Breast epithelium (tissue), 4 donors: ENCODE data around the gene AIG1. TPM values are rescaled to one million over a fixed set of nuclear protein-coding genes. Genes with fewer than 3 reads are reported as not detected.

Source experiments
- DNase-seq, 2 donors: peaks; one replicate each; pipeline ENCODE4 v3.0.0-alpha.2; 2019; ENCODE audit warnings: low spot score in 2 of 2
- H3K27ac ChIP-seq, 2 donors: fragments of 200-600 bp; sonication (generic) in 1 of 2; one replicate each; pipeline ENCODE4 v1.5.1; 2016 to 2019; ENCODE audit warnings: mild to moderate bottlenecking in 1 of 2
- H3K27me3 ChIP-seq, 2 donors: fragments of 200-600 bp; sonication (generic) in 1 of 2; one replicate each; pipeline versions ENCODE4 v1.5.1 to v1.6.0; 2017 to 2019; ENCODE audit warnings: control low read depth in 1 of 2, mild to moderate bottlenecking in 1 of 2
- H3K36me3 ChIP-seq: fragments of 200-600 bp; one replicate; pipeline ENCODE4 v1.5.1; 2019
- H3K4me1 ChIP-seq, 2 donors: fragments of 200-600 bp; sonication (generic); one replicate each; pipeline ENCODE4 v1.5.1; 2016 to 2019; ENCODE audit warnings: control low read depth in 1 of 2
- H3K4me3 ChIP-seq, 3 donors: fragments of 200-600 bp; sonication (generic); 1 replicate in 2 of 3; 2 replicates in 1 of 3; pipeline ENCODE4 v1.5.1; 2016 to 2019; ENCODE audit warnings: mild to moderate bottlenecking in 3 of 3, moderate library complexity in 2 of 3
- H3K9me3 ChIP-seq, 2 donors: fragments of 200-600 bp; sonication (generic) in 1 of 2; one replicate each; pipeline ENCODE4 v1.5.1; 2016 to 2019; ENCODE audit warnings: control low read depth in 1 of 2
- POLR2A ChIP-seq: fragments of 450-650 bp; IDR thresholded peaks from one replicate; pipeline ENCODE4 v1.6.1; 2016; ENCODE audit warnings: antibody characterized with exemption, mild to moderate bottlenecking, moderate library complexity
- POLR2AphosphoS5 ChIP-seq, 3 donors: sonication (generic); formaldehyde crosslinking; IDR thresholded peaks; one replicate each; pipeline ENCODE4 v1.6.1; 2017; ENCODE audit warnings: antibody characterized with exemption in 3 of 3
- intact Hi-C: fragments of 100-400 bp; cut with DNase I; formaldehyde crosslinking; loops from one replicate; pipeline ENCODE4 v1.15.1; 2023; ENCODE audit warnings: low total_unique reads
- total RNA-seq, 3 donors: library from RNA; depleted of rRNA; stranded (reverse); fragments of >200 nt; gene quantifications; one replicate each; pipeline ENCODE4 v1.1.0, GENCODE V29; 2016
- TF ChIP-seq, protein P1 (sequence below), 3 donors: fragments of 450-650 bp; IDR thresholded peaks; one replicate each; pipeline ENCODE4 v1.5.1; 2016 to 2017; ENCODE audit warnings: antibody characterized with exemption in 3 of 3, mild to moderate bottlenecking in 3 of 3, moderate library complexity in 3 of 3

AIG1 gene
- total RNA-seq, 3 donors from 2014 or later, result 43.0 to 53.6 (median 44.2) TPM

DNA sequence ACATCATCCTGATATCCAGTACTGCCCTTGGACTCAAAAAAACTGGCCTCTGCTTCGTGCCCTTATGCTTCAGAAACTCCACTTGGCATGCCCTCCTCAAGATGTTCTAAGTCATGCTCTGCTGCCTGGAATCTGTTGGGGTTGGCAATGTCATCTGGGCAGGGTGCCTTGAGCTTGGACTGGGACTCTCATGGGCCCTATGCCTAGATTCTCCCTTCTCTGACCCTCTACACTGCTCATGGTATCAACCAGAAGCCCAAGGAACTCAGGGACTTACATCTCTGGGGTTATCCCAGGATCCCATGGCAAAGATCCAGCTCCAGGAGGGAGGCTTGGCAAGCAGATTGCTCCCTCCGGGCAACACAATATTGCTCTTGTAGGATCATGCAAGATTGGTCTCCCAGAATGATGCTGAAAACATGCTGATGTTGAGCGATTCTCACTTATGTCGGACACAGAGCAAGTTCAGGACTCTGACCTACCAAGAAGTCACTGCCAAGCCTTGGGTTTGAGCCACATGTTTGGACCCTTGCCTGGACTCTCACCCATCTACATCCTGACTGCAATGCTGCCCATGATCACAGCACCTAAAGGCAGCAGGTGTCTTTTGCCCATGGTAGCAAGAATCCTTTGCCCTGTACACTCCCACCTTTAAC lies 301.0 kb downstream of the AIG1 start:
- H3K9me3 ChIP-seq, result no peaks in the 10 kb centered on the region
- no peak for DNase-seq
- no peaks in the 10 kb centered on the region for H3K4me1 ChIP-seq
- intact Hi-C loops, result no loop called here
- H3K36me3 ChIP-seq, result no peaks in the 10 kb centered on the region
- no peak overlapping the region for H3K27ac ChIP-seq
- H3K27me3 ChIP-seq, result no peaks in the 10 kb centered on the region
- TF ChIP-seq POLR2AphosphoS5 (IDR thresholded peaks at IDR 0.05) (no peak), POLR2A (no peak)
- TF ChIP-seq, protein P1, sequence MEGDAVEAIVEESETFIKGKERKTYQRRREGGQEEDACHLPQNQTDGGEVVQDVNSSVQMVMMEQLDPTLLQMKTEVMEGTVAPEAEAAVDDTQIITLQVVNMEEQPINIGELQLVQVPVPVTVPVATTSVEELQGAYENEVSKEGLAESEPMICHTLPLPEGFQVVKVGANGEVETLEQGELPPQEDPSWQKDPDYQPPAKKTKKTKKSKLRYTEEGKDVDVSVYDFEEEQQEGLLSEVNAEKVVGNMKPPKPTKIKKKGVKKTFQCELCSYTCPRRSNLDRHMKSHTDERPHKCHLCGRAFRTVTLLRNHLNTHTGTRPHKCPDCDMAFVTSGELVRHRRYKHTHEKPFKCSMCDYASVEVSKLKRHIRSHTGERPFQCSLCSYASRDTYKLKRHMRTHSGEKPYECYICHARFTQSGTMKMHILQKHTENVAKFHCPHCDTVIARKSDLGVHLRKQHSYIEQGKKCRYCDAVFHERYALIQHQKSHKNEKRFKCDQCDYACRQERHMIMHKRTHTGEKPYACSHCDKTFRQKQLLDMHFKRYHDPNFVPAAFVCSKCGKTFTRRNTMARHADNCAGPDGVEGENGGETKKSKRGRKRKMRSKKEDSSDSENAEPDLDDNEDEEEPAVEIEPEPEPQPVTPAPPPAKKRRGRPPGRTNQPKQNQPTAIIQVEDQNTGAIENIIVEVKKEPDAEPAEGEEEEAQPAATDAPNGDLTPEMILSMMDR (IDR thresholded peaks at IDR 0.05), result no peak
- H3K4me3 ChIP-seq, result no peak overlapping the region

DNA sequence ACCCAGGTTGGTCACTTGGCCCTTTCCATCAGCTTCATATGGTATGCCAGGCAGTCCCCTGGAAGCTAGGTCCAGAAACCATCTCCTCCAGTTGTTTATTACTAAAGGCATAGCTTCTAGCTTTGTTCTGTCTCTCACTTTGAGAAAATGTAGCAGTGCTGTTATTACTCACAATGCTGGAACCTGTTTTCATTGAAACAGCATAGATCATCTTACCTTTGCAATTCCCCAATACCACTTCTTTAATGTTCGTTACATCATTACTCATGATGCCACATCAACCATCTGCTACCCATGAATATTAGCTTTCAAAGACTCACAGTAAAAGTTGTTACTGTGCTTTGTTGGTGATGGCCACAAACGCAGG lies 301.5 kb downstream of the AIG1 start:
- intact Hi-C loops, result no loop called here
- H3K4me3 ChIP-seq, result no peak overlapping the region
- H3K27me3 ChIP-seq, result no peaks in the 10 kb centered on the region
- TF ChIP-seq POLR2AphosphoS5 (IDR thresholded peaks at IDR 0.05) (no peak), POLR2A (no peak)
- TF ChIP-seq, protein P1 (IDR thresholded peaks at IDR 0.05), result no peak
- no peak overlapping the region for H3K27ac ChIP-seq
- no peaks in the 10 kb centered on the region for H3K36me3 ChIP-seq
- no peaks in the 10 kb centered on the region for H3K4me1 ChIP-seq
- H3K9me3 ChIP-seq, result no peaks in the 10 kb centered on the region
- DNase-seq, result no peak

DNA sequence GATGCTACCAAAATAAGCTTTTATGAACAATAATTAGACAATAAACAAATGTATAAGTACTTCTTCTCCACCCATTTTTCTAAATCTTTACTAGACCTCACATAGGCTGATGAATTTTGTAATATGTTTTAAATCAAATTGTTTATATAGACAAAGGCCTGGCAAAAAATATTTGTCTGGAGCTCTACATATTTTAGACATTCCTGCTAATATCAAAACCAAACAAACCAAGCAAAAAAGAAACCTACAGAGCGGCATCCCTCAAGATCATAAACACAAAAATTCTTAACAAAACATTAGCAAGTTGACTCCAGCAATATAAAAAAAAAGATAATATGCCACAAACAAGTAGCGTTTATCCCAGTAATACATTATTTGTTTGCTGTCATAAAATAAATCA lies 302.6 kb downstream of the AIG1 start:
- no peaks in the 10 kb centered on the region for H3K27me3 ChIP-seq
- no peak for DNase-seq
- TF ChIP-seq, protein P1 (IDR thresholded peaks at IDR 0.05), result no peak
- TF ChIP-seq POLR2A, result no peak
- no peak for TF ChIP-seq POLR2AphosphoS5 (IDR thresholded peaks at IDR 0.05)
- H3K27ac ChIP-seq, result no peak overlapping the region
- intact Hi-C loops, result no loop called here
- no peak overlapping the region for H3K4me3 ChIP-seq
- no peaks in the 10 kb centered on the region for H3K36me3 ChIP-seq
- no peaks in the 10 kb centered on the region for H3K9me3 ChIP-seq
- H3K4me1 ChIP-seq, result no peaks in the 10 kb centered on the region

DNA sequence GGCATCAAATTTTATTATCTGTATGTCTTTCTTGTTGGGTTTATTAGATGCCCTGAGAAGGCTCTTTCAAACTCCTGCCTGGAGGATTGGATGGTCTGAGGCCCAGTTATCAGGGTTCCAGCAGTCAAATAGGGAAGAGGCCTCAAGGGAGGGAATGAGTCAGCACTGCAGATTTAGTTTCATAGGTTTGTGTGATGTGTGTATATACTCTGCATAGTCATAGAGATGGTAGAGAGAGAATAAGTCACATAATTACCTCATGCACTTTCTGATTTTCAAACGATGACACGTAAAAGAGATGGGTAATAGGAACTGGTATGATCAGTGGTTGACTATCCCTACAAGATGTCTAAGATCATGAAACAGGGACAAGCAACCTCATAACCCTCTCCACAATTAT lies 307.7 kb downstream of the AIG1 start:
- H3K27ac ChIP-seq, result no peak overlapping the region
- no peaks in the 10 kb centered on the region for H3K27me3 ChIP-seq

DNA sequence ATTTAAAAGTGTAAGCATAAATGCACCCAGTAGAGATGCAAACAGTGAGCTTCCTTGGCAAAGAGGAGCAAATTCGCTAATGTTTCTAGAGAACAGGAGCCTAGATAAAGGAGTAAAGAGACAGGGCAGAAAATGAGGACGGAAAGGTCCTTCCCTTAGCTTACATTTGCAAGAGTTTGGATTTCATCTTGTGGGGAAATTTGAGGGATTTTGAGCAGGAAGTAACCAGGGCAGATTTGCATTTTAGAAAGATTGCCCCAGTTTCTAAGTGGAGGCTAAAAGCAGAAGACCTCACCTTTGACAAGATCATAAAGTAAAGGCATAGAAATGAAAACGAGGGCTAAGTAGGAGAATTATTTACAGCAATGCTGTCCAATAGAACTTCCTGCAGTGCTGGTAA lies 309.3 kb downstream of the AIG1 start:
- TF ChIP-seq POLR2AphosphoS5 (IDR thresholded peaks at IDR 0.05) (no peak), POLR2A (no peak)
- TF ChIP-seq, protein P1 (IDR thresholded peaks at IDR 0.05), result no peak
- intact Hi-C loops, result no loop called here

More for the DNA sequence above, 307.7 kb downstream of the AIG1 start:
- Histone ChIP-seq H3K4me3 (no peak overlapping the region), H3K36me3 (no peaks in the 10 kb centered on the region), H3K4me1 (no peaks in the 10 kb centered on the region), H3K9me3 (no peaks in the 10 kb centered on the region)
- TF ChIP-seq POLR2A (no peak), POLR2AphosphoS5 (IDR thresholded peaks at IDR 0.05) (no peak)
- TF ChIP-seq, protein P1 (IDR thresholded peaks at IDR 0.05), result no peak
- intact Hi-C loops, result no loop called here
- DNase-seq, result no peak

More for the DNA sequence above, 309.3 kb downstream of the AIG1 start:
- Histone ChIP-seq H3K27ac (no peak overlapping the region), H3K4me3 (no peak overlapping the region), H3K27me3 (no peaks in the 10 kb centered on the region), H3K4me1 (no peaks in the 10 kb centered on the region), H3K36me3 (no peaks in the 10 kb centered on the region), H3K9me3 (no peaks in the 10 kb centered on the region)
- no peak for DNase-seq
